ENCODE data around the gene SLC35B1.

SLC35B1 gene

DNA sequence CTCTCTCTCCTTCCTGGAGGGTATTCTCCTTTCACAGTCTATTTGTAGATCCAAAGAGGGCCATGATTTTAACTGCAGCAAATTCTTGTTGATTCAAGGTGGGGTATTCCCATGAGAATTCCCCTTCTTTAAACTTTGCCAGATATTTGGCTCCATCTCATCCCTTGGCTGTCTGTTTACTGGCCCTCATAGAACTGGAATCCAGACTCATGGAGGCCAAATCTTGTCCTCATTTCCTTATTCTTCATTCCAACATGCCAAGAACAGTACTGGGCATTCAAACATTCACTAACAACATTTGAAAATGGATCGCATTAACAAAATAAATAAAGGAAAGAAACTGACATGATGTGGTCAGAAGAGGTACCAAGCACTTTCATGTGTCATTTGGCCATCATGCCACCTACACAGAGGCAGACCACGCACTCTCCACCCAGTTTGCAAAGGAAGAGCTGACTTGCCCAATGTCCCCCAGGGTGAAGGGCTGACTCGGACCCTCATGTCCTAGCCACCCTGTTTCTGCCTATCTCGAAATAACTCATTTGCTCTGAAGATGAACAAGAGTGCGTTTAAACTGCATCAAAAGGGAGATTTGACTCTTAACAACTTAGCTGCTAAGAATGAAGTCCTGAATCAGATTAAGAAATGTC, 23.1 kb upstream of the SLC35B1 start:
- TF ChIP-seq, protein P1, sequence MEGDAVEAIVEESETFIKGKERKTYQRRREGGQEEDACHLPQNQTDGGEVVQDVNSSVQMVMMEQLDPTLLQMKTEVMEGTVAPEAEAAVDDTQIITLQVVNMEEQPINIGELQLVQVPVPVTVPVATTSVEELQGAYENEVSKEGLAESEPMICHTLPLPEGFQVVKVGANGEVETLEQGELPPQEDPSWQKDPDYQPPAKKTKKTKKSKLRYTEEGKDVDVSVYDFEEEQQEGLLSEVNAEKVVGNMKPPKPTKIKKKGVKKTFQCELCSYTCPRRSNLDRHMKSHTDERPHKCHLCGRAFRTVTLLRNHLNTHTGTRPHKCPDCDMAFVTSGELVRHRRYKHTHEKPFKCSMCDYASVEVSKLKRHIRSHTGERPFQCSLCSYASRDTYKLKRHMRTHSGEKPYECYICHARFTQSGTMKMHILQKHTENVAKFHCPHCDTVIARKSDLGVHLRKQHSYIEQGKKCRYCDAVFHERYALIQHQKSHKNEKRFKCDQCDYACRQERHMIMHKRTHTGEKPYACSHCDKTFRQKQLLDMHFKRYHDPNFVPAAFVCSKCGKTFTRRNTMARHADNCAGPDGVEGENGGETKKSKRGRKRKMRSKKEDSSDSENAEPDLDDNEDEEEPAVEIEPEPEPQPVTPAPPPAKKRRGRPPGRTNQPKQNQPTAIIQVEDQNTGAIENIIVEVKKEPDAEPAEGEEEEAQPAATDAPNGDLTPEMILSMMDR (IDR thresholded peaks at IDR 0.05; ENCODE audit: insufficient read depth, low read length, poor library complexity, severe bottlenecking): no peak
- Histone ChIP-seq H3K4me3 (replicated peaks; ENCODE audit: low read depth, low read length) (no peak overlapping the region), H3K36me3 (ENCODE audit: control insufficient read depth, insufficient read depth, low read length) (peaks cover 16% of the 10 kb centered on the region), H3K27me3 (replicated peaks; ENCODE audit: control insufficient read depth, insufficient read depth, low read length) (no peaks in the 10 kb centered on the region)
- DNase-seq (ENCODE audit: extremely low read depth, insufficient read length): no peak

DNA sequence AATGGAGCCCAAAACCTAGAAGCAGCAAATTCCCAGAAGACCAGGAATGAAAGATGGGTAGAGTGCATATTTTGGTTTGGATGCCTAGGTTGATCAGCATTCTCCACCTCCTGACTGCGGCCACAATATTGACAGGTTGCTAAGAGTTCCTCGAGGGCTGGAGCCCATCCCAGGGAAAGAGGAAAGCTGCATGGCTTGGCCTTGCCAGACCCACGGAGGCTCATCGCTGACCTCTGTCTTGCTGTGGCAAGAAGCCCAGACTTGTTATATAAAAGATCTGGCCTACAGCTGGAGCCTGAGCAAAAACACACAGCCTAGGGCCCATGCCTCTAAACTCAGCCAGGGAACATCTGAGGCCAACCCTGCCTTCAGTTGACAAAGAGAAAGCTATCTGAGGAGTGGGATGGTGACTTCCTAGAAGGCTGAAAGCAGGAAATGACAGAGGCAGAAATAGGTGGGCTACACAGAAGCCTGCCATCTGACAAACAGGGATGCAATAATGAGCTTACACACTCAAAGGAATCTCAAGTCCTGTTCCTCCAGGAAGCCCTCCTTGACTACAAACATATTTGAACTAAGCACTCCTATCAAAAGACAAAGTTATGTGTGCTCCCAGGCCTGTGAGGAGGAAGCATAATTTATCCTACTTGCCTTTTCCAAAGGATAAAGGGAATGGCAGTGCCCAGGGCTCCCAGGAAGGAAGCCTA, 22.5 kb upstream of the SLC35B1 start:
- DNase-seq (ENCODE audit: extremely low read depth, insufficient read length): no peak

DNA sequence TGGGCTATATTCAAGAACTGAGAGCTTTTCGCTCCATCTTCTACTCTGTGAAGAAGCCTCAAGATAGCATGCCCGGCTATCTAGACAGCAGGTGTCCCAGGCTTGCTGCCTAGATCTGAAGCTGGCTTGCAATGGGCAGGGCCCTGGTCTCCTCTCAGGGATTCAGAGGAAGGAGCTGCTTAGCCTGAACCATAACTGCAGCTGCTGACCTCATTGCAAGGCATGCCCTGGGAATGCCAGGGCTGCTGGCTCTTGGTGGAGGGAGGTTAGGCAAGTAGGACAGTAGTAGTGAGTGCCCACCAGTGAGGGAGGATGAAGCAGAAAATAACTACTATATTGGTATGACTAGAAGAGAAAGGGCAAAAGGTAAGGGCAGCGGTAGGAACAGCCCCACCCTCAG, 21.3 kb upstream of the SLC35B1 start:
- H3K36me3 ChIP-seq (ENCODE audit: control insufficient read depth, insufficient read depth, low read length): peaks cover 18% of the 10 kb centered on the region
- H3K27me3 ChIP-seq (replicated peaks; ENCODE audit: control insufficient read depth, insufficient read depth, low read length): no peaks in the 10 kb centered on the region
- TF ChIP-seq, protein P1 (IDR thresholded peaks at IDR 0.05; ENCODE audit: insufficient read depth, low read length, poor library complexity, severe bottlenecking): no peak
- H3K4me3 ChIP-seq (replicated peaks; ENCODE audit: low read depth, low read length): no peak overlapping the region
- DNase-seq (ENCODE audit: extremely low read depth, insufficient read length): no peak

More for the DNA sequence above, 22.5 kb upstream of the SLC35B1 start:
- H3K4me3 ChIP-seq (replicated peaks; ENCODE audit: low read depth, low read length): no peak overlapping the region
- TF ChIP-seq, protein P1 (IDR thresholded peaks at IDR 0.05; ENCODE audit: insufficient read depth, low read length, poor library complexity, severe bottlenecking): no peak
- H3K36me3 ChIP-seq (ENCODE audit: control insufficient read depth, insufficient read depth, low read length): peaks cover 18% of the 10 kb centered on the region
- H3K27me3 ChIP-seq (replicated peaks; ENCODE audit: control insufficient read depth, insufficient read depth, low read length): no peaks in the 10 kb centered on the region

DNA sequence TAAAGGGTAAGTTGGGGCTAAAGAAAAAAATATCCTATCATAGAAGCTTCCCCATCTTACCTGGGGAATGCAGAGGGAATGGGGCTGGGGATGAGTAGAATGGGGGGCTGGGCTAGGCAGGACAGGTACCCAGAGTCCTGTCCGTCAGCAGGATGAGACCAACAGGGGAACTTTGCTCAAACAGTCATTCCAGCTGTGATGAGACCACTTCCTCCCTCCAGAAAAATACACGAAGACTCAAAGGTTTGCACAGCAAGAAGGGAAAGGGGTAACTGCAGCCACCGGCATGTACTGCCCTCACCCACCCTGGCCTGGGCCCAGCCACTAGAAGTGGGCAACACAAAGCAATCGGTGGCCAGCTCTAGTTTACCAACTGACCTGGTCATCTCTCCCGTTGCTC, 20.7 kb upstream of the SLC35B1 start:
- Histone ChIP-seq H3K36me3 (ENCODE audit: control insufficient read depth, insufficient read depth, low read length) (peaks cover 18% of the 10 kb centered on the region), H3K4me3 (replicated peaks; ENCODE audit: low read depth, low read length) (no peak overlapping the region), H3K27me3 (replicated peaks; ENCODE audit: control insufficient read depth, insufficient read depth, low read length) (no peaks in the 10 kb centered on the region)
- DNase-seq (ENCODE audit: extremely low read depth, insufficient read length): no peak
- TF ChIP-seq, protein P1 (IDR thresholded peaks at IDR 0.05; ENCODE audit: insufficient read depth, low read length, poor library complexity, severe bottlenecking): no peak

DNA sequence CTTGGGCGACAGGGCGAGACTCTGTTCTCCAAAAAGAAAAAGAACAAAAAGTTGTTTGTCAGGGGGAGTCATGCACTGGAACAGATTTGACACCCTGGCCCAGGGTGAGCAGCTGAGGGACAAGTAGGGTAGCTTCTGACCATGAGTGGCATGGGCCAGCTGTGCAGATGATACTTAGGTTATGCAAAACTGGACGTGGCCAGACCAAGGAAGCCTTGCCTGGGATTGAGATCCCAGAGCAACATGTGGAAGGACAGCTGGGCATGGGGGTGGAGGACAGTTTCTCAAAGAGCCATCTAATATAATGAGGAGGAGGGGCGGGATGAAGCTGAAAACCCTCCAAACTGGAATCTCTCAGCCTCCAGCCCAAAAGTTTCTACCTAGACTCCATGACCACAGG, 19.6 kb upstream of the SLC35B1 start:
- H3K4me3 ChIP-seq (replicated peaks; ENCODE audit: low read depth, low read length): no peak overlapping the region
- no peak for DNase-seq (ENCODE audit: extremely low read depth, insufficient read length)
- H3K36me3 ChIP-seq (ENCODE audit: control insufficient read depth, insufficient read depth, low read length): peaks cover 20% of the 10 kb centered on the region
- H3K27me3 ChIP-seq (replicated peaks; ENCODE audit: control insufficient read depth, insufficient read depth, low read length): no peaks in the 10 kb centered on the region
- TF ChIP-seq, protein P1 (IDR thresholded peaks at IDR 0.05; ENCODE audit: insufficient read depth, low read length, poor library complexity, severe bottlenecking): no peak

All from GM06990 (cell line).